DND-41 (cell line): ENCODE data around the gene KLK12.

Experiments
- CTCF ChIP-seq: IDR thresholded peaks from 2 replicates; pipeline ENCODE4 v1.5.1; 2012; ENCODE audit warnings: borderline replicate concordance, low read length, moderate library complexity, mild to moderate bottlenecking; ENCODE audit not compliant: poor library complexity, severe bottlenecking; ENCODE audit errors: extremely low read depth
- EZH2 ChIP-seq: IDR thresholded peaks from 3 replicates; pipeline ENCODE4 v1.6.1; 2012; ENCODE audit warnings: borderline replicate concordance, low read depth, mild to moderate bottlenecking, moderate library complexity, low read length, inconsistent platforms; ENCODE audit not compliant: severe bottlenecking

GRCh38 chr19:51007488-51007887 lies 27.3 kb downstream of the KLK12 start:
- TF ChIP-seq CTCF (no peak), EZH2 (no peak)
